ENCODE data around the gene WNT5B.

- no peak for TF ChIP-seq POLR2A (IDR thresholded peaks at IDR 0.05; ENCODE audit: low read depth, low read length)
- TF ChIP-seq POLR2AphosphoS5 (IDR thresholded peaks at IDR 0.05; ENCODE audit: low read depth, low read length) = no peak
- TF ChIP-seq TAF1 (IDR thresholded peaks at IDR 0.05; ENCODE audit: borderline replicate concordance, low read depth, low read length) = no peak
Measured at GRCh38 chr12:1581973-1582708, 46.9 kb upstream of the WNT5B start.

All from GM12892 (cell line).